Fibroblast of villous mesenchyme (primary cell): ENCODE data around the gene BARX1. TPM values are rescaled to one million over a fixed set of nuclear protein-coding genes. Genes with fewer than 3 reads are reported as not detected.

Experiments used
- DNase-seq: peaks from one replicate; pipeline ENCODE4 v3.0.0-alpha.2; 2010; ENCODE audit warnings: low read depth
- H3K4me3 ChIP-seq: 2 replicates; pipeline ENCODE4 v1.5.1; 2011; ENCODE audit warnings: low read depth, mild to moderate bottlenecking, low read length
- CTCF ChIP-seq: IDR thresholded peaks from 2 replicates; pipeline ENCODE4 v1.5.1; 2012; ENCODE audit warnings: low read depth, mild to moderate bottlenecking, low read length; ENCODE audit not compliant: insufficient read depth
- total RNA-seq: library from RNA; depleted of rRNA; stranded (reverse); fragments of >200 nt; gene quantifications from 2 replicates; pipeline ENCODE4 v1.2.3, GENCODE V29; 2012

Gene BARX1
- total RNA-seq, 1 donor = not detected

DNA sequence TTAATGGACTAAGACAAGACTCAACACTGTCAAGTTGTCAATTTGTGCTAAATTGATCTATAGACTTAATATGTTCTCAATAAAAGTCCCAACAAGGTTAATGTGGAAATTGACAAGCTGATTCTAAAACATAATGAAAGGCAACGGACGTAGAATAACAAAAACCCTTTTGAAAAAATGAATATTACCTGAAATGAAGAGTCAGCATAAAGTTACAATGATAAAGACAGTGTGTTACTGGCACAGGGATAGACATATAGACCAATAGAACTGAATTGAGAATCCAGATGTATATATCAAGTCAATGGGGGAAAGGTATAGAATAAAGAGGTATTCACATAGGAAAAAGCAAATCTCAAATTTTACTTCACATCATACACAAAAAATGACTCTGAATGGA lies 37.7 kb upstream of the BARX1 start:
- TF ChIP-seq CTCF = no peak
- no peak overlapping the region for H3K4me3 ChIP-seq
- DNase-seq = no peak

- no peak for TF ChIP-seq CTCF
- DNase-seq = no peak
- H3K4me3 ChIP-seq = no peak overlapping the region
Observed at GRCh38 chr9:93990448-93990847, 35.3 kb upstream of the BARX1 start.

DNA sequence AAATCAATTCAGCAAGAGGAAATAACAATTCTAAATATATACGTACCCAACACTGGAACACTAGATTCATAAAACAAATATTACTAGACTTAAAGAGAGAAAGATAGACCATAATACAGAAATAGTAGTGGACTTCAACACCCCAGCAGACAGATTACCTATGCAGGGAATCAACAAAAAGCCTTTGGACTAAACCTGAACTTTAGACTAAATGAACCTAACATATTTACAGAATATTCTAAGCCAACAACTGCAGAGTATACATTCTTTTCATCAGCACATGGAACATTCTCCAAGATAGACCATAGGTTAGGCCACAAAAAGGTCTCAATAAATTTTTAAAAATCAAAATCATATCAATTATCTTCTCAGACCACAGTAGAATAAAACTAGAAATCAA lies 32.9 kb upstream of the BARX1 start:
- H3K4me3 ChIP-seq = no peak overlapping the region
- TF ChIP-seq CTCF = no peak
- DNase-seq = no peak

- DNase-seq = no peak
- H3K4me3 ChIP-seq = no peak overlapping the region
- TF ChIP-seq CTCF = no peak
Observed at GRCh38 chr9:93984860-93985259, 29.7 kb upstream of the BARX1 start.

- no peak for DNase-seq
- no peak overlapping the region for H3K4me3 ChIP-seq
- no peak for TF ChIP-seq CTCF
Observed at GRCh38 chr9:93983875-93984274, 28.7 kb upstream of the BARX1 start.

DNA sequence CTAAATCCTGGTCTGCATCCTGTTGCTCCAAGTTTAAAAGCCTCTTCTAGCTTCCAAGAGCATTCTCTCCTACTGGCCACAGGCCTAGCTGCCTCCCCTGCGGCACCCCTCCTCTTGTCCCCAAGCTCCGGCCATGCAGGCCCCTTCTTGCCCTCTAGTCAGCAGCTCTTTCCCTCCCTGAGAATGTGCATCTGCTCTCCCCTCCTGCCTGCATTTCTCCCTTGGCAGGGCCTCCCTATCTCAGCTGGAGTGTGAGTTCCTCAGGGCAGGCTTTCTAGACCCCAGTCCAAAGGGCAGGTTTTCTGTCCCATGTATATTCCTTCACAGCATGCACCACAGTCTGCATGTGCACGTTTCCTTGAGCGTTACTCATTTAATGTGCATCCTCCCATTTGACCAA lies 24.6 kb upstream of the BARX1 start:
- no peak for TF ChIP-seq CTCF
- no peak for DNase-seq
- no peak overlapping the region for H3K4me3 ChIP-seq

DNA sequence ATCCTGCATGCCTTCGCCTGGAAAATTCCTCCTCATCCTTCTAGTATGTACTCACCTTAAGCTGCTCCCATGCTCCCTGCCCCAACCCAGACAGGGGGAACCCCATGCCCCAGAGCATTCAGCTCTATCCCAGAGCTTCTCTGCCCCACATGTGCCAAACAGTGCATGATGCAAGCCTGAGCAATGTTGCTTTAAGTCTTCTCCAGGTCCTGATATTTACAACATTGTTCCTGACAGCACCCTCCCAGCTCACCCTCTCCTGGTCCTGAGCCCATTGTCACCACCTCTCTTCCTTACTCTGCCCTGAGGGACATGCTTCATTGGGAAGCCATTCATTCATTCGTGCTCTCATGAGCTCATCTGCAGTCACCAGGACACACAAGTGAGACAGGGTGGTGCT lies 23.4 kb upstream of the BARX1 start:
- no peak for TF ChIP-seq CTCF
- H3K4me3 ChIP-seq = no peak overlapping the region
- no peak for DNase-seq
